HG03575 (cell line): Measurements from ENCODE around the gene TRABD2B.

Experiments
- ATAC-seq: cut with Tn5 transposase; IDR thresholded peaks from one replicate; pipeline ENCODE4 v1.9.1; 2021; ENCODE audit not compliant: unreplicated experiment, insufficient number of reproducible peaks, low FRiP score; ENCODE audit errors: extremely low read depth

TRABD2B gene

GRCh38 chr1:47731730-47732129 is 265.5 kb downstream of the TRABD2B start:
- no peak for ATAC-seq

- no peak for ATAC-seq
Measured at GRCh38 chr1:47729685-47730084, 267.5 kb downstream of the TRABD2B start.

DNA sequence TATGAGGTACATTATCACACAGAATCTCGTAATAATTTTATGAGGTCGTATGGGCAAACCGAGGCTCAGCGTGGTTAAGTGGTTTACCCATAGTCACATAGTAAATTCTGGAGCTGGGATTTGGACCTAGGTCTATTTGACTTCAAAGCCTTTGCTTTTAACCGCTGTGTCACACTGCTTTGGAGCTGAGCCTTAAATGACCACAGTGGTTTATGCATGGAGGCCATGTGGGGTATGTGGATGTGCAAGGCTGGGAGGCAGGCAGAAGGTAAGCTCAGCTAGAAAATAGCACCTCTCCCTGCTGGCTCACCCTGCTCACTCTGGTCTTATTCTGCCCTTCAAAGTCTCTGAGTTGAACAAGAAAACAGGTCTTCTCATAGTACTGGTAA is 269.5 kb downstream of the TRABD2B start:
- ATAC-seq: no peak

- no peak for ATAC-seq
Measured at GRCh38 chr1:47727051-47727696, 270.0 kb downstream of the TRABD2B start.

DNA sequence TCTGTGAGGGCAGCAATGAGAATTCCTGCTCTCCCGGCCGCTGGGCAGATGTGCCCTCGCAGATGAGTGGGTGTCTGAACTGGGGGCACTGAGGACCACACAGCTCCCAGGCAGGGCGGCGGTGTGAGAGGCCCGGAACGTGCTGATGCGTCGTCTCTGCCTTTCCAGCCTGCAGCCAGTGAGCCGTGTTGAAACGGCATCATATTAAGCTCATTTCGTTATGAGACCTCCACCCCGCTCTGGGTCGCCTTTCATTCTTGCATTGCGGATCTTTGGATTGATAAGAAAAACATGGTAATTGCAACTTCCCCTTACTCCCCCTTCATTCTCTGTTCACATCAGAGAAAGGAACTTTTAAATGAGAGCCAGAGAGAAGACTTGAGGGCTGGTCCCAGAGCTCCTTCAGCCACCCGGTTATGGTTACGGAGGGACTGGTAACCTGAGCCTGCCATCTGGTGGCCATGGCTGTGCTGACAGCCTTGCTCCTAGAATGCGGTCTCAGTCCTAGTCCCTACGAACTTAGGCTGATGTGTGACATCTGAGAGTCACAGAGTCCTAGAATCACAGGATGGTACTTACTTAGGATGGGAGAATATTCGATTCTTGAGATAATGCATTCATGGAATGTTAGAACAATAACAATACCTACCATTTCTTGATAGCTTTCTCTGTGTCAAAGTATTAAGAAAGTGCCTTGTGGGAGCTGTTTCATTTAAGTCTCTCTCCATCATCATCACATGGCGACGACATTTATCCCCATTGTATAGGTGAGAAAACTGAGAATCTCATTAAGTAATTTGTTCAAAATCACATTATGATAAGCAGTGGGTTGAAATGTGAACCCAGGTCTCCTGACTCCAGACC is 271.0 kb downstream of the TRABD2B start:
- peak; percentile 82 for ATAC-seq

DNA sequence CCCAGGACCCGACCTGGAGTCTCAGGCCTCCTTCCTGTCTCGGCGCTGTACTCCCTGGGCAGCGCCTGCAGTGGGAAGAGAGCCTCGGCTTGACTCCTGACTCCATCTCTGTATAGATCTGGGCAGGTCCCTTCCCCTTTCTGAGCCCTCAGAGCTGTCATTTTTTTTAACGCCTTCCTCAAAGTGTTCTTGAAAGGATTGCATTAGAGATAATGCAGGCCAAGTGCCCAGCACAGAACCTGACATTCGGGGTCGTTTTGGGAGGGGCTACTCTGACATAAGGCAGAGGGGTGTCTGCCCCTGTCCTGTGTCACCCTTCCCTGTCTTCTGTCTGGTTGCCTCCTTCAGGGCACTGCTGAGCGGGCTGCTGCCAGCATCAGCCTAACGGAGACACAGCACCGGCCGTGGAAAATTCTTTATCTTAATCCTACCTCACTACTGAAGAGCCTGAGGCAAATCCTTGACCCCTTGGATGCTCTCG is 271.6 kb downstream of the TRABD2B start:
- ATAC-seq: no peak

DNA sequence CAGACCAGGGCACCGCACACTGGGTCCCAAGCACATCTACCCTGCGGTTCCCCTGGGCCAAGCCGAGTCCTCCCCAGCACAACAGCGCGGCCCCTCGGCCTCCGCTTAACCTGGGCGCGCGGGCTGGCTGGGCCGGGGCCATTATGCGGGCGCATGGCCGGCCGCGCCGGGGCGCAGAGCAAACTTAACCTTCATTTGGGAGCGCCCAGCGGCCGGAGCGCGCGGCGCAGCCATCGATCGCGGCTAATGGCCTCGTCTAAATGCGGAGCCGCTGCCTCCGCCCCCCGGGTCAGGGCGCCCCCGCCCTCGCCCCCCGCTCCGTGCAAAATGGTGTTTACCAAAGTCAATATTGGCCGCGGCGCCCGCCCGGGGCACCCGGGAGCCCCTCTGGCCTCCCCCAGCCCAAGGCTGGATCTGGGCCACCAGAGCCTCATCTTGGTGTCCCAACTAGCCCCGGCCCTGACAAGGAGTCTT is 272.1 kb downstream of the TRABD2B start:
- ATAC-seq: no peak

- no peak for ATAC-seq
Measured at GRCh38 chr1:47724432-47724999, 272.7 kb downstream of the TRABD2B start.

DNA sequence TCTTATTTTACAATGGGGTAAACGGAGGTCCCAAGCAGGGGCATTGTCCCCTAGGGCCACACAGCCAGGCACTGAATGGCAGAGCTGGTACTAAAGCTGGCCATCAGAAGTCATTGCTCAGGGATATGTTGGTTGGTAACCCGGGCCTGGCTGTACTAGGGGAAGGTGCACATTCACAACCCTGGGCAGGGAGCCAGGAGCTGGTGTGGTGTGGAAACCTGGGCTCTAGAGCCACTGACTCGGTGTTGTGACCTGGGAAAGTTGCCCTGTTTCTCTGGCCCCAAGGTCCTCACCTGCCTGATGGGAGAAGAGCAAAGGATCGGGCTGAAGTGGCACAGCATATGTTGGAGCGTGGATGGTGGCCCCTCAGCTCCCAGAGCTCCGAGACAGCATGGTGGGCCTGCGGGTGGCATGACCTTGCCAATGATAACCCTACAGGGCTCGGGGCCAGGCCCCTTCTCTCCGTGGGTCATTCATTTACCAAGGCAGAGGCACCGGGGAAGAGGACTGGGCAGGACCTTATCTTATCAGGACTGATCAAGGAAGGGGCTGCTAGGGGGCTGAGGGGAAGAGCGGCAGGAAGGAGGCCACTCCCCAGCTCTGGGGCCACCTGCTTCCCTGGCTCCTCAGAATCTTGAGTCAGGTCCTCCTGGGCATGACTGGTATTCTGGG is 274.1 kb downstream of the TRABD2B start:
- no peak for ATAC-seq

DNA sequence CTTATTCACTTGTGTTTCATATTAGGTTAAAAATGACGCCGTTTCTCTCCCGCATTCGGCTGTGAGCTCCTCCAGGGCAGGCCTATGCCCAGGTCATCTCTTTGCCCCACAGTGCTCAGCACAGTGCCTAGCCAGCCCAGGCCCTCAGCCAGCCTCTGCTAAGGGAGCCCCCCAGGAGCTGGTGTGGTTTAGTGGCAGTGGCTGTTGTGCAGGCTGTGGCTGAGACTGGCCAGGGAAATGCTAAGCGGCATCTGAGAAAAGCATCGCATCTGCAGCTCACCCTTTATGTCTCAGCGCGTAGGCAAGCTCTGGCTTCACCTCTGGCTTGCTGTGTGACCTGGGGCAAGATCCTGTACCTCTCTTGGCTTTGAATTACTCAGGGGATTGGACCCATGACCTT is 275.1 kb downstream of the TRABD2B start:
- no peak for ATAC-seq

GRCh38 chr1:47720111-47720510 is 277.1 kb downstream of the TRABD2B start:
- ATAC-seq: no peak

GRCh38 chr1:47717341-47717740 is 279.8 kb downstream of the TRABD2B start:
- ATAC-seq: no peak

- no peak for ATAC-seq
Measured at GRCh38 chr1:47713975-47714767, 283.0 kb downstream of the TRABD2B start.

DNA sequence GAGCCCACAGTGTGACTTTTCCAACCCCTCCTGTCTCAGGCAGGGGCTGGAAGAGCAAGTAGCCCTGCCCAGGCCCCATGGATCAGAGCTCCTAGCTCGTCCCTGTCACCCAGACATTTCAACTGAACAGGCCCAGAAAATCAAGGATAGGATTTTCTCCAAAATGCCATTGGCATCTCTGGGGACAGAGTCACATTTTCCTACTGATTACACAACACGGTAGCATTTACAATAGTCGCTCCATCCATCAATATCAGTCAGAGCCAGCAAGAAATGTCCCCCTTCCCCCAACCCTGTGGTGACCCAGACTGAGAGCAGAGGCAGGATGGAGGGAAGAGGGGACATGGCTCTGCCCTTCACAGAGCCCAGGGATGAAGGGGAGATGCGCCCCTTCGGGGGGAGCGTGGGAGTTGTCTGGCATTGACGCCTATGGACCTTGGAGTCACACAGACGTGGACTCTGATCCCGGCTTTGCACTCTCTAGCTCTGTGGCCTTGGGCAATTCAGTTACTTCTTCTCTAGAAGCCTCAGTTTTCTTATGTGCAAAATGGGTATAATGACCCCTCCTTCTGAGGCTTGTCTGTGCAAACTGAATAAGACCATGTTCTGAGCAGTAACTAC is 283.7 kb downstream of the TRABD2B start:
- ATAC-seq: no peak

- ATAC-seq: no peak
Measured at GRCh38 chr1:47712596-47713299, 284.4 kb downstream of the TRABD2B start.

GRCh38 chr1:47711848-47712492 is 285.2 kb downstream of the TRABD2B start:
- ATAC-seq: no peak

DNA sequence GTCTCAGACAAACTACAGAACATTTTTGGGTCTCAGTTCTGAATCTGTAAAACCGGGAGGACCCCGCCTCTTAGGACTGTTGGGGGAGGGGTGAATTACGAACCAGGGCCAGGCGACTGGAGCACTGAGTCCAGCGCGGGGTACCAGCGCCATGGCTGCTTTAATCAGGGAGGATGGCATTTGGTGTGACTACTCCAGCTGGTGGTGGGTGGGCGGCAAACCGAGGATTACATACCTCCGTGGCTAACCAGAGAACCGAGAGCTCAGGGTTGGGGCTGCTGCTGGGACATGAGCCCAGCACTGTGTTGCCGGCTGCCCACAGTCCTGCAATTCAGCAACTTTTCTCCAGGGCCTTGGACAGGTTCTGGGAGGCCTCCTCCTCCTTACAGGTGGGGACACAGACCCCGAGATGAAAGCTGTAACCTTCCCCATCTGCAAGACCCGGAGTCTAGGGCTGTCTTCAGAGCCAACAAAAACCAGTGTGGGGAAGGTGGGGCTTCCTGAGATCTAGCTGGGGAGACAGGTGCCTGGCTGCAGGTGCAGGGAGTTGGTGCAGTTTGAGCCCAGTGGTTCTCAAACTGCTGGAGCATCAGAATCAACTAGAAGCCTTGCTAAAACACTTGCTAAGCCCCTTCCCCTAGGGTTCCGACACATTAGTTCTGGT is 285.9 kb downstream of the TRABD2B start:
- ATAC-seq: no peak
